GM06990 (cell line): ENCODE measurements around the gene AIRE.

ENCODE experiments used
- DNase-seq: peaks from one replicate; pipeline ENCODE4 v3.0.0-alpha.2; 2011; ENCODE audit not compliant: insufficient read length; ENCODE audit errors: extremely low read depth
- H3K27me3 ChIP-seq: replicated peaks from 2 replicates; pipeline ENCODE4 v1.6.0; 2011; ENCODE audit warnings: low read length; ENCODE audit not compliant: control insufficient read depth, insufficient read depth
- H3K36me3 ChIP-seq: 2 replicates; pipeline ENCODE4 v1.5.1; 2011; ENCODE audit warnings: low read length; ENCODE audit not compliant: control insufficient read depth, insufficient read depth
- H3K4me3 ChIP-seq: replicated peaks from 2 replicates; pipeline ENCODE4 v1.5.1; 2011; ENCODE audit warnings: low read depth, mild to moderate bottlenecking, control low read depth, low read length
- TF ChIP-seq, protein P1 (sequence below): IDR thresholded peaks from 2 replicates; pipeline ENCODE4 v1.5.1; 2011; ENCODE audit warnings: low read length, control low read depth, mild to moderate bottlenecking, inconsistent platforms; ENCODE audit not compliant: insufficient read depth, poor library complexity, severe bottlenecking

Gene AIRE

GRCh38 chr21:44329971-44330681 is 44.5 kb downstream of the AIRE start:
- TF ChIP-seq, protein P1, sequence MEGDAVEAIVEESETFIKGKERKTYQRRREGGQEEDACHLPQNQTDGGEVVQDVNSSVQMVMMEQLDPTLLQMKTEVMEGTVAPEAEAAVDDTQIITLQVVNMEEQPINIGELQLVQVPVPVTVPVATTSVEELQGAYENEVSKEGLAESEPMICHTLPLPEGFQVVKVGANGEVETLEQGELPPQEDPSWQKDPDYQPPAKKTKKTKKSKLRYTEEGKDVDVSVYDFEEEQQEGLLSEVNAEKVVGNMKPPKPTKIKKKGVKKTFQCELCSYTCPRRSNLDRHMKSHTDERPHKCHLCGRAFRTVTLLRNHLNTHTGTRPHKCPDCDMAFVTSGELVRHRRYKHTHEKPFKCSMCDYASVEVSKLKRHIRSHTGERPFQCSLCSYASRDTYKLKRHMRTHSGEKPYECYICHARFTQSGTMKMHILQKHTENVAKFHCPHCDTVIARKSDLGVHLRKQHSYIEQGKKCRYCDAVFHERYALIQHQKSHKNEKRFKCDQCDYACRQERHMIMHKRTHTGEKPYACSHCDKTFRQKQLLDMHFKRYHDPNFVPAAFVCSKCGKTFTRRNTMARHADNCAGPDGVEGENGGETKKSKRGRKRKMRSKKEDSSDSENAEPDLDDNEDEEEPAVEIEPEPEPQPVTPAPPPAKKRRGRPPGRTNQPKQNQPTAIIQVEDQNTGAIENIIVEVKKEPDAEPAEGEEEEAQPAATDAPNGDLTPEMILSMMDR: no peak
- Histone ChIP-seq H3K36me3 (peaks cover 18% of the 10 kb centered on the region), H3K27me3 (no peaks in the 10 kb centered on the region), H3K4me3 (no peak overlapping the region)
- no peak for DNase-seq

- H3K27me3 ChIP-seq: no peaks in the 10 kb centered on the region
- peaks cover 13% of the 10 kb centered on the region for H3K36me3 ChIP-seq
- DNase-seq: no peak
- no peak overlapping the region for H3K4me3 ChIP-seq
- TF ChIP-seq, protein P1: no peak
These were observed 45.0 kb downstream of the AIRE start for GRCh38 chr21:44330698-44331097.

- TF ChIP-seq, protein P1: no peak
- no peak for DNase-seq
- H3K36me3 ChIP-seq: peaks cover 9% of the 10 kb centered on the region
These were observed 45.5 kb downstream of the AIRE start for GRCh38 chr21:44331209-44331608.

DNA sequence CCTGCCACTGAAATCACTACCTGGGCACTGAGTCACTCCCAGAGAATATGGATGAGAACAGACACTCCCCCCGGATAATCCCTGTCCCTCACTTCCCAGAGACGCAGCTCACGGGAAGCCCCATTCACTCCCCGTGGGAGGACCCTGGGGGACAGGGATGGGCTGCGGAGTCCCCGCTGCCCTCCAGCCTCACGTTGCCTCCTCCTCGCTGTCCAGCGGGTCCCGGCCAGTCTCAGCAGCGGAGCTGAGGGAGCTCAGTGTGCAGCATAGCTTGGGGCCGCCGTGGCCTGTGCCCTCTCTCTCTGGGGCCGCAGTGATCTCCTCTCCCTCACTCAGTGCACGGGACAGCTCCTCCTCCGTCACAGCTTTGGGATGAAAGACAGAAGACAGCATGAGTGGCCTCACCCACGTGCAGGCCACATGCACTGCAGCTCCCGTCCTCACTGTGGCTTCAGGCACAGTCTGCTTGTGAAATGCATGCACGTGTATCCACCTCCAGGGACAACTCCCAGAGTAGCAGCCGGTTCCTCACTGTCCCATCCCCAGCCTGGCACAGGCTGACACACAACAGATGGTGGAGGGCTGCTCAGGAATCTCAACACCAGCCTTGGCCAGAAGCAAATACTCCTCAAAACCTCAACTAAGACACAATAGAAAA is 46.1 kb downstream of the AIRE start:
- no peak overlapping the region for H3K4me3 ChIP-seq
- H3K27me3 ChIP-seq: no peaks in the 10 kb centered on the region
- DNase-seq: no peak
- peaks cover 6% of the 10 kb centered on the region for H3K36me3 ChIP-seq
- TF ChIP-seq, protein P1: no peak

More at GRCh38 chr21:44331209-44331608, 45.5 kb downstream of the AIRE start:
- Histone ChIP-seq H3K4me3 (no peak overlapping the region), H3K27me3 (no peaks in the 10 kb centered on the region)

DNA sequence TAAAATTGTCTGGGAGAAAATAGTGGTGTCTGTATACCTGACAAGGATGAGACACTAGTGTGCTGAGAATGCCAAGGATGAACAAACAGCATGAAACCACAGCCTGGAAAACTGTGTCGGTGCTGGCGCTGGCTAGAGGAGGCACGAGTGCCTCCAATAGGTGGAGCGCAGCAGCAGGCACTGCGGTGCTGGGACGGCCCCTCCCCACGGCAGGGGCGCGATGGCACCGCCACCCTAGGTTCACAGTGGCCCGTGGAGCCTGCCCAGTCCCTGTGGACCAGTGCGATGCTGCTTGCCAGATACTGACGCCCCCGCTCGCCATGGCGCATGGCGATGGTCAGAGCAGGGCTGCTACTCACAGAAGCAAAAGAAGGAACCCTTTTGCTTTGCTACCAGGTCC is 46.7 kb downstream of the AIRE start:
- H3K36me3 ChIP-seq: peaks cover under 1% of the 10 kb centered on the region; the same call in 1 of the 2 replicates
- TF ChIP-seq, protein P1: no peak
- no peak overlapping the region for H3K4me3 ChIP-seq
- no peak for DNase-seq
- no peaks in the 10 kb centered on the region for H3K27me3 ChIP-seq
